Stimulated activated CD4-positive, alpha-beta T cell treated with anti-CD3 and anti-CD28 coated beads, Interleukin-1b, Interleukin-23, amount 100 ng/mL, for 4 hours (primary cell): ENCODE results near the gene THRA.

Experiments used
- DNase-seq, 2 donors: peaks; one replicate each; pipeline ENCODE4 v3.0.0-alpha.2; 2020; ENCODE audit warnings: low read depth in 2 of 2

THRA gene

GRCh38 chr17:40062329-40063186 is at the start of gene THRA:
THRA (plus strand) TSS chr17:40062965; CDS start chr17:40074489, 11,524 bp downstream.
- peak; percentile 44 to 70 for DNase-seq

DNA sequence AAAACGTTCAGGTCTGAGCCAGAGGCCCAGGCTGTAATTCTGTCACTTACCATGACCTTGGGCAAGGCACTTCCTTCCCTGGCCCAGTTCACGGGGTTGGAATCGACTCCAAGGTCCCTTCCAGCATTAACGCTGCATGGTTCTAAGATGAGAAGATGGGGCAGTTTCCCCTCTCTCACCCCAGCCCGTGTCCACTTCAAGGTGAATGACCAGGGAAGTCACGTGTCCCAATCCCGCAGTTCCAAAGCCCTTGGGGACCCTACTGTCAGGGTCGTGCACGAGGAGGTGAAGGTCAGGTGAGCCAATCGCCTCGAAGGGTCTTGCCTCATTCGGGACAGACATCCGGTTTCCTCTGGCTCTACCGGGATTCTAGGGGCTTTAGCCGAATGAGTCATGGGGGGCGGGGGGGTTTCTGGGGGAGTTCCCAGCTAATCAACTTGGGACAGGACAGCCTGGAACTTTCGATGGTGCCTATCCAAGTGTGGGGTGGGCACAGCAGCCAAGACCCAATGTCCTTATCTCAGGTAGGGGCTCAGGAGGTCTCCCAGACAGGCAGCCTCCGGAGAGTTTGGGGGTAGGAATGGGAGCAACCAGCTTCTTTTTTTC is 48.3 kb upstream of the THRA start:
- DNase-seq = no peak

DNA sequence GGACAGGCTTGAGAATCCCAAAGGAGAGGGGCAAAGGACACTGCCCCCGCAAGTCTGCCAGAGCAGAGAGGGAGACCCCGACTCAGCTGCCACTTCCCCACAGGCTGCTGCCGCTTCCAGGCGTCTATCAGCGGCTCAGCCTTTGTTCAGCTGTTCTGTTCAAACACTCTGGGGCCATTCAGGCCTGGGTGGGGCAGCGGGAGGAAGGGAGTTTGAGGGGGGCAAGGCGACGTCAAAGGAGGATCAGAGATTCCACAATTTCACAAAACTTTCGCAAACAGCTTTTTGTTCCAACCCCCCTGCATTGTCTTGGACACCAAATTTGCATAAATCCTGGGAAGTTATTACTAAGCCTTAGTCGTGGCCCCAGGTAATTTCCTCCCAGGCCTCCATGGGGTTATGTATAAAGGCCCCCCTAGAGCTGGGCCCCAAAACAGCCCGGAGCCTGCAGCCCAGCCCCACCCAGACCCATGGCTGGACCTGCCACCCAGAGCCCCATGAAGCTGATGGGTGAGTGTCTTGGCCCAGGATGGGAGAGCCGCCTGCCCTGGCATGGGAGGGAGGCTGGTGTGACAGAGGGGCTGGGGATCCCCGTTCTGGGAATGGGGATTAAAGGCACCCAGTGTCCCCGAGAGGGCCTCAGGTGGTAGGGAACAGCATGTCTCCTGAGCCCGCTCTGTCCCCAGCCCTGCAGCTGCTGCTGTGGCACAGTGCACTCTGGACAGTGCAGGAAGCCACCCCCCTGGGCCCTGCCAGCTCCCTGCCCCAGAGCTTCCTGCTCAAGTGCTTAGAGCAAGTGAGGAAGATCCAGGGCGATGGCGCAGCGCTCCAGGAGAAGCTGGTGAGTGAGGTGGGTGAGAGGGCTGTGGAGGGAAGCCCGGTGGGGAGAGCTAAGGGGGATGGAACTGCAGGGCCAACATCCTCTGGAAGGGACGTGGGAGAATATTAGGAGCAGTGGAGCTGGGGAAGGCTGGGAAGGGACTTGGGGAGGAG is 47.5 kb upstream of the THRA start, which contains the start of gene CSF3:
Gene CSF3, plus strand, starts transcription at position 436 of the 993 bp plus-strand sequence. Its CDS starts 35 bp downstream, at position 471.
- no peak for DNase-seq

DNA sequence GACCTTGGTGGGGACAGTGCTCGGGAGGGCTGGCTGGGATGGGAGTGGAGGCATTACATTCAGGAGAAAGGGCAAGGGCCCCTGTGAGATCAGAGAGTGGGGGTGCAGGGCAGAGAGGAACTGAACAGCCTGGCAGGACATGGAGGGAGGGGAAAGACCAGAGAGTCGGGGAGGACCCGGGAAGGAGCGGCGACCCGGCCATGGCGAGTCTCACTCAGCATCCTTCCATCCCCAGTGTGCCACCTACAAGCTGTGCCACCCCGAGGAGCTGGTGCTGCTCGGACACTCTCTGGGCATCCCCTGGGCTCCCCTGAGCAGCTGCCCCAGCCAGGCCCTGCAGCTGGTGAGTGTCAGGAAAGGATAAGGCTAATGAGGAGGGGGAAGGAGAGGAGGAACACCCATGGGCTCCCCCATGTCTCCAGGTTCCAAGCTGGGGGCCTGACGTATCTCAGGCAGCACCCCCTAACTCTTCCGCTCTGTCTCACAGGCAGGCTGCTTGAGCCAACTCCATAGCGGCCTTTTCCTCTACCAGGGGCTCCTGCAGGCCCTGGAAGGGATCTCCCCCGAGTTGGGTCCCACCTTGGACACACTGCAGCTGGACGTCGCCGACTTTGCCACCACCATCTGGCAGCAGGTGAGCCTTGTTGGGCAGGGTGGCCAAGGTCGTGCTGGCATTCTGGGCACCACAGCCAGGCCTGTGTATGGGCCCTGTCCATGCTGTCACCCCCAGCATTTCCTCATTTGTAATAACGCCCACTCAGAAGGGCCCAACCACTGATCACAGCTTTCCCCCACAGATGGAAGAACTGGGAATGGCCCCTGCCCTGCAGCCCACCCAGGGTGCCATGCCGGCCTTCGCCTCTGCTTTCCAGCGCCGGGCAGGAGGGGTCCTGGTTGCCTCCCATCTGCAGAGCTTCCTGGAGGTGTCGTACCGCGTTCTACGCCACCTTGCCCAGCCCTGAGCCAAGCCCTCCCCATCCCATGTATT is 46.5 kb upstream of the THRA start:
- DNase-seq = no peak

GRCh38 chr17:40017422-40018080 is 45.2 kb upstream of the THRA start:
- DNase-seq = no peak

- DNase-seq = no peak
Measured at GRCh38 chr17:40018211-40019121, 44.3 kb upstream of the THRA start.

DNA sequence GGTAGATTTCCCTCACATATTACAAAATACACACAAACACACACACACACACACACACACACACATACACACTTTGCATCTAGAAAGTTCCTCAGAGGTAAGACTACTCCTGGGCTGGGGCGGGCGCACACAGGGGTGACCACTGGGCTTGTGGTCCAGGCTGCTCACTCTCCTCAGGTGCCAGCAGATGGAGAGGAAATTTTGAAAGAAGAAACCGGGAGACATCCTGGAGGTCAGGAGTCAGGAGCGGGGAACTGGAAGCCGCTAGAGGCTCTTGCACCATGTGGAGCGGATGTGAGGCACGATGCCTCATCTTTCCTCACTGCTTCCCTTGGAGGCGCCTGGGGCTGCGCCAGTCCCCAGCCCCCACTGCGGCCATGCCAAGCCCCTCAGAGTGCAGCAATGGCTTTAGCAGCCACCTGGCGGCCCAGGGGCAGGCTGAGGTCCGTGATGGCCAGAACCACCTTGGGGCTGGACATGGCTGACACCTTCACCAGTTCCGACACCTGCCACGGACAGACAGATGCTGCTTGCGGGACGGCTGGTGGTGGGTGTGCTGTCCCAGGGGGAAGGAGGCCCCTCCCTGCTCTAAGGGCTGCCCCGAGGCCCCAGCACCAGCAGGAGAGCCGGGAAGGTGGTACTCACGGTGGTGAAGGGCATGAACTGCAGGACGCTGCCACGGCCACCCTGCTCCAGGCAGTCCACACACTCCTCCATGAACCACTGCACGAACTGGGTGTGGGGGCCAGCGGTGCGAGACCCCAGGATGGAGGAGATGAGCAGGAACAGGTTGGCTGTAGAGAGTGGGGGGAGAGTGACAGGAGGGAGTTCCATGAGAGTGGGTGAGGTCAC is 43.4 kb upstream of the THRA start:
- DNase-seq = no peak

DNA sequence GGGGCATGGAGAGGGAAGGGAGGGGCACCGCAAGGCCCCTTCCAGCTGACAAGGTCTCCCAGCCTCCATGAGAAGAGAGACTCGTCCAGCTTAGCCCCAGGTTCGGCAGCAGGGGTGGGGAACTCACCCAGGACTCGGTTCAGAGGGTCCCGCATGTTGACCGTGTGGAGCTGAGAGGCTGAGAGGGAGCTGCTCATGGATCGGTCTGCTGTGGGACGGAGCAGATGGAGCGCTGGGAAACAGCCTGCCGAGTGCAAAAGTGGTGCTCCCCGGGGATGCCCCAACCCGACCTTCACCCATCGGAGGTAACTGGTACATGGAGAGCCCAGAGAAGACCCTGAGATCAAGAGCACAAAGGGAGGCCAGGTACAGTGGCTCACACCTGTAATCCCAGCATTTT is 42.6 kb upstream of the THRA start:
- no peak for DNase-seq

DNA sequence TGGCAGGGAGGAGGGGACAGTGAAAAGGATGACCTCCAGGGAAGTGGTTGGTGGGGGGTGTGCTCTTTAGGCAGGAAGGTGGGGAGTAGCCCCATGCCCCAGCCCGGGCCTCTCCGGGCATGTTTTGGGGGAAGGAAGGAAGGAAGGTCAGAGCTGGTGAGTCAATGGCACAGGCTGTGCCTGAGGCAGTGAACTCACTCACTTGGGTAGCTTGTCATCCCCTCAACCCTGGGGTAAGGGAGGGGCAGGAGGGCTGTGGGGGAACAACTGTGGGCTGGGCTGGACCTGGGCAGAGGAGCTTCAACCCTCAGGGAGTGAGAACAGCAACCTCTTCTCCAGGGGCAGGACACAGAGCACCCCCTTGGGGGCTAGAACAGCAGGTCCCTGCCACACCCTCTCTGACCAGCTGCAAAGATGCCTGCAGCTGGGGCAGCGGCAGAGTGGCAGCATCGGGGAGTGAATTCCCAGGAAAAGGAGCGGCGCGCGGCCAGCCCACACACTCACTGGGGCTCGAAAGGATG is 41.3 kb upstream of the THRA start:
- DNase-seq = no peak

GRCh38 chr17:40022497-40022896 is 40.3 kb upstream of the THRA start:
- DNase-seq = no peak

GRCh38 chr17:40022961-40023541 is 39.7 kb upstream of the THRA start:
- no peak for DNase-seq

DNA sequence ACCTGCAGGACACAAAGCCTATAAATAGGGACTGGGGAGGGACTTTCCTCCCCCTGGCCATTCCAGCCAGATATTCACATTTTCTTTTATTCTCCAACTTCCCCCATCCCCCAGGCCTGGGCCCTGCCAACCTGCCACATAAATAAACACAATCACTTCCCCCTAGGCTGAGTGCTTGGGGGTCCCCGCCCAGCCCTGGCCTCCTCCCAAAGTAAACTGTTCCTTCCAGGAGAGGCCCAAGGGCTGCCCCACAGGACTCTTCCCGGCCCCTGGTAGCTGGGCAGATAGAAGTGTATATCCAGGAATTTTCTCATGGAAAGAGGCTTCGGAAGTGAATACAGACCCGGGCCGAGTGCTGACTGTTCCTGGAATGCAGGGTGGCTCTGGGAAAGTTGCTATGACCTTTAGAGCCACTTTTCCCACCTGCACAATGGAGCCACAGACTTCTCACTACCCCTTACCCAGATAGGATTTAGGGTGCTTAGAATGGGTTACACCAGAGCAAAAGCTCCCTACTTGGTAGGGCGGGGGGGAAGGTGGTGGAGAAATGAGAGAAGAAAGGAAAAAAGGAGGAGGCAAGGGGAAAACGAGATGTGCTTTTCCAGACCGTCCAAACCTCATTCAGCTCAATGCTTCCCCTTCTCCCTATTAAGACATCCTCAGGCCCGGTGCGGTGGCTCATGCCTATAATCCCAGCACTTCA is 39.0 kb upstream of the THRA start:
- DNase-seq = no peak

GRCh38 chr17:40024901-40025300 is 37.9 kb upstream of the THRA start:
- DNase-seq = no peak

GRCh38 chr17:40025559-40025958 is 37.2 kb upstream of the THRA start:
- no peak for DNase-seq

DNA sequence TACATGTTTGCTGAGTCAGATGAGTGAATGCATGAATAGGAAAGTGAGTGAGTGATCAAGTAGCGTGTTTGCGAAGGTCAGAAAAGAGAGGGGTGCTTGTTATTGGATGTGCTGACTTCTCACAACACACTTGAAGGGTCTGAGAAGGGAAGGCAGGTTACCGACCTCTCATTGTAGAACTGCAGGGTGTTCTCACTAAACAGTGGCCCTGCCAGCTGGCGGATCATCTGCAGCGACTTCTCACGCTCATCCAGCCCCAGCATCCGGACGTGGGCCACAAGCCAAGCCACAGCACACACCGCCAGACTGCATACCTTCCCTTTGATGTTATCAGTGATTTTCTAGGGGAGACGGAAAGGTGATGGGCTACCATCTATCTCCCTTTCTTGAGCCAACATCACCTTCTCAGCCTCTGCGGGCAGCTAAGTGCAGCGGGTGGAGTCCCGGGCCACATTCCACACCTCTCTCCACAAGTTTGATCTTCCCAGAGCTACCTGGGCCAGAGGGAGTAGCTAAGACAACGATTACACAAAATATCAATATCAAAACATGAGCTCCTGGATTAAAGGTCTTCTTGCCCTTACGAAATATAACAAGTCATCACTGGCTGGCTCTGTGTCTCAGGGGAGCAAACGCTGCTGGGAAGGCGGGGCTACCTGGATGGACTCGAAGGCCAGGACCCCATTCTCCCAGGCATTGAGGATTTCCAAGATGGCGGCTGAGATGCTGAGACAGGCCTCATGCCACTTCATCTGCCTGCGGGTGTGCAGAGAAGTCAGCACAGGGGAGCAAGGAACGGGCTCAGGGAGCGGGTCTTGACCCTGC is 36.6 kb upstream of the THRA start:
- DNase-seq = peak in 1 of 2 donors; percentile 8
